H9 (cell line): ENCODE measurements around the gene CDYL. TPM values are rescaled to one million over a fixed set of nuclear protein-coding genes. Genes with fewer than 3 reads are reported as not detected.
"Not testable (repeated sequence)": the region's sequence is repeated elsewhere in the genome, so short reads cannot be mapped to it uniquely, and the experiment has no call there.

Experiments
- DNase-seq: peaks from one replicate; pipeline ENCODE4 v3.0.0-alpha.2; 2017
- H2AFZ ChIP-seq: one replicate; pipeline ENCODE4 v1.6.1; 2013; ENCODE audit warnings: mild to moderate bottlenecking, low read length, control low read depth, moderate library complexity
- H2AK5ac ChIP-seq: 2 replicates; pipeline ENCODE4 v1.6.1; 2013; ENCODE audit warnings: low read length, control low read depth, mixed read lengths; ENCODE audit not compliant: insufficient read length
- H2BK120ac ChIP-seq: one replicate; pipeline ENCODE4 v1.6.1; 2013; ENCODE audit warnings: low read depth, mild to moderate bottlenecking, low read length, control low read depth, inconsistent platforms; ENCODE audit not compliant: poor library complexity, severe bottlenecking
- H2BK12ac ChIP-seq: 2 replicates; pipeline ENCODE4 v1.6.1; 2013; ENCODE audit warnings: low read length, control low read depth, mixed read lengths, low read depth; ENCODE audit not compliant: insufficient read length
- H2BK15ac ChIP-seq: 2 replicates; pipeline ENCODE4 v1.6.1; 2013; ENCODE audit warnings: low read depth, low read length, control low read depth
- H2BK20ac ChIP-seq: one replicate; pipeline ENCODE4 v1.6.1; 2013; ENCODE audit warnings: low read depth, mild to moderate bottlenecking, low read length, control low read depth, inconsistent platforms; ENCODE audit not compliant: poor library complexity, severe bottlenecking
- H2BK5ac ChIP-seq: 2 replicates; pipeline ENCODE4 v1.6.1; 2013; ENCODE audit warnings: low read length, control low read depth, mixed read lengths; ENCODE audit not compliant: insufficient read length
- H3K14ac ChIP-seq: 2 replicates; pipeline ENCODE4 v1.6.1; 2013; ENCODE audit warnings: low read length, control low read depth; ENCODE audit not compliant: insufficient read depth
- H3K18ac ChIP-seq: 2 replicates; pipeline ENCODE4 v1.6.1; 2013; ENCODE audit warnings: low read depth, mild to moderate bottlenecking, mixed read lengths, low read length, control low read depth; ENCODE audit not compliant: insufficient read length
- H3K23ac ChIP-seq: 2 replicates; pipeline ENCODE4 v1.6.1; 2013; ENCODE audit warnings: low read length, control low read depth, mixed read lengths, low read depth; ENCODE audit not compliant: insufficient read length
- H3K23me2 ChIP-seq: 2 replicates; pipeline ENCODE4 v1.6.1; 2013; ENCODE audit warnings: low read depth, mild to moderate bottlenecking, mixed read lengths, low read length, control low read depth; ENCODE audit not compliant: insufficient read length, poor library complexity, severe bottlenecking
- H3K27ac ChIP-seq: 2 replicates; pipeline ENCODE4 v1.5.1; 2013; ENCODE audit warnings: low read length, control low read depth, mixed read lengths, low read depth; ENCODE audit not compliant: insufficient read length
- H3K27me3 ChIP-seq: 2 replicates; pipeline ENCODE4 v1.6.1; 2013; ENCODE audit warnings: low read length, control low read depth, inconsistent platforms; ENCODE audit not compliant: insufficient read depth
- H3K4ac ChIP-seq: 2 replicates; pipeline ENCODE4 v1.6.1; 2013; ENCODE audit warnings: low read depth, mild to moderate bottlenecking, control low read depth, inconsistent platforms, low read length, moderate library complexity
- H3K4me1 ChIP-seq: 2 replicates; pipeline ENCODE4 v1.6.1; 2013; ENCODE audit warnings: low read length, control low read depth, inconsistent platforms; ENCODE audit not compliant: insufficient read depth
- H3K4me2 ChIP-seq: 2 replicates; pipeline ENCODE4 v1.6.1; 2013; ENCODE audit warnings: low read length, control low read depth, mixed read lengths; ENCODE audit not compliant: insufficient read length, insufficient read depth
- H3K56ac ChIP-seq: 2 replicates; pipeline ENCODE4 v1.6.1; 2013; ENCODE audit warnings: low read depth, mild to moderate bottlenecking, mixed read lengths, low read length, control low read depth; ENCODE audit not compliant: insufficient read length
- H3K79me1 ChIP-seq: 2 replicates; pipeline ENCODE4 v1.6.1; 2013; ENCODE audit warnings: low read depth, mild to moderate bottlenecking, moderate library complexity, low read length, control low read depth, inconsistent platforms; ENCODE audit not compliant: insufficient read depth, poor library complexity, severe bottlenecking
- H3K79me2 ChIP-seq: 2 replicates; pipeline ENCODE4 v1.6.1; 2013; ENCODE audit warnings: low read length, control low read depth, inconsistent platforms; ENCODE audit not compliant: insufficient read depth
- H3K9ac ChIP-seq: 2 replicates; pipeline ENCODE4 v1.6.1; 2013; ENCODE audit warnings: low read length, control low read depth, mixed read lengths; ENCODE audit not compliant: insufficient read length; ENCODE audit errors: extremely low read depth
- H3K9me3 ChIP-seq: one replicate; pipeline ENCODE4 v1.6.1; 2013; ENCODE audit warnings: low read depth, low read length, inconsistent platforms; ENCODE audit not compliant: control insufficient read depth
- H3T11ph ChIP-seq: one replicate; pipeline ENCODE4 v1.6.1; 2013; ENCODE audit warnings: mild to moderate bottlenecking, low read length, control low read depth, inconsistent platforms
- H4K20me1 ChIP-seq: one replicate; pipeline ENCODE4 v1.6.1; 2013; ENCODE audit not compliant: control insufficient read depth, insufficient read length, insufficient read depth
- H4K5ac ChIP-seq: 2 replicates; pipeline ENCODE4 v1.6.1; 2013; ENCODE audit warnings: low read depth, mild to moderate bottlenecking, mixed read lengths, low read length, control low read depth; ENCODE audit not compliant: insufficient read length
- H4K8ac ChIP-seq: replicated peaks from 2 replicates; pipeline ENCODE4 v1.6.1; 2013; ENCODE audit warnings: low read length, control low read depth, mixed read lengths, low read depth; ENCODE audit not compliant: insufficient read length
- H4K91ac ChIP-seq: 2 replicates; pipeline ENCODE4 v1.6.1; 2013; ENCODE audit warnings: low read depth, mild to moderate bottlenecking, moderate library complexity, mixed read lengths, low read length, control low read depth; ENCODE audit not compliant: insufficient read length
- H3K27ac Mint-ChIP-seq, 3 experiments: 2 replicates in 2 of 3; 3 replicates in 1 of 3; pipeline ENCODE4 v1.8.0; 2020 to 2021; ENCODE audit warnings: mixed read lengths in 3 of 3, mild to moderate bottlenecking in 1 of 3, moderate library complexity in 1 of 3
- H3K27me3 Mint-ChIP-seq: 2 replicates; pipeline ENCODE4 v1.8.0; 2021; ENCODE audit warnings: low read depth, mild to moderate bottlenecking, moderate library complexity, mixed read lengths
- H3K36me3 Mint-ChIP-seq, 3 experiments: 2 replicates in 2 of 3; 3 replicates in 1 of 3; pipeline ENCODE4 v1.8.0; 2020 to 2021; ENCODE audit warnings: low read depth in 3 of 3, mixed read lengths in 3 of 3; ENCODE audit not compliant: insufficient read depth in 1 of 3
- H3K4me1 Mint-ChIP-seq, 2 experiments: 2 replicates each; pipeline ENCODE4 v1.8.0; 2020; ENCODE audit warnings: mixed read lengths in 2 of 2
- H3K4me3 Mint-ChIP-seq, 2 experiments: 2 replicates in 1 of 2; 3 replicates in 1 of 2; pipeline ENCODE4 v1.8.0; 2020 to 2021; ENCODE audit warnings: mild to moderate bottlenecking in 2 of 2, mixed read lengths in 2 of 2, moderate library complexity in 1 of 2
- H3K9me3 Mint-ChIP-seq, 2 experiments: 2 replicates in 1 of 2; 3 replicates in 1 of 2; pipeline ENCODE4 v1.8.0; 2020; ENCODE audit warnings: mild to moderate bottlenecking in 2 of 2, mixed read lengths in 2 of 2, moderate library complexity in 1 of 2
- CTCF ChIP-seq: fragments of 200-600 bp; sonication (generic); conservative IDR thresholded peaks from 3 replicates; pipeline ENCODE4 v1.8.0; 2021; ENCODE audit warnings: antibody characterized with exemption, mild to moderate bottlenecking
- WGBS: extraction: QIAGEN DNeasy Blood & Tissue Kit; methylation state at CpG from one replicate; pipeline ENCODE4 v1.1.7; 2013; ENCODE audit warnings: missing lambda C conversion rate, low lambda C conversion rate, mixed read lengths; ENCODE audit not compliant: insufficient read length; ENCODE audit errors: extremely low coverage; 5-methylcytosine and 5-hydroxymethylcytosine counted together
- total RNA-seq: library from RNA; stranded (reverse); gene quantifications from 2 replicates; pipeline ENCODE4 v1.2.1, GENCODE V29; 2021

Gene CDYL
- total RNA-seq, 1 experiment from 2014 or later: 95.0 TPM

GRCh38 chr6:4829089-4829488, 52.9 kb downstream of the CDYL start:
- H4K91ac ChIP-seq: no peak overlapping the region
- no peaks in the 10 kb centered on the region for H3K27me3 Mint-ChIP-seq
- DNase-seq: no peak
- H2AK5ac ChIP-seq: no peak overlapping the region
- no peak overlapping the region for H2BK5ac ChIP-seq
- H3K4me2 ChIP-seq: no peak overlapping the region
- no peaks in the 10 kb centered on the region for H3K4me1 ChIP-seq
- no peak overlapping the region for H3T11ph ChIP-seq
- H2BK20ac ChIP-seq: no peak overlapping the region
- H3K14ac ChIP-seq: no peak overlapping the region
- H3K27ac Mint-ChIP-seq: 0 out of 7 replicates have a peak overlapping the region, but pooled peaks of 1 of the 3 experiments have one; percentile 35
- no peak overlapping the region for H3K56ac ChIP-seq
- peaks cover 11% of the 10 kb centered on the region for H3K79me1 ChIP-seq
- no peak overlapping the region for H2BK120ac ChIP-seq
- no peak overlapping the region for H2AFZ ChIP-seq
- TF ChIP-seq CTCF: no peak
- H3K79me2 ChIP-seq: peaks cover 30% of the 10 kb centered on the region
- peaks cover 0 to 3% of the 10 kb centered on the region in 2 experiments; a peak in 2 of 4 replicates for H3K4me1 Mint-ChIP-seq
- H2BK12ac ChIP-seq: no peak overlapping the region
- H3K27me3 ChIP-seq: no peaks in the 10 kb centered on the region
- no peak overlapping the region for H3K18ac ChIP-seq
- no peaks in the 10 kb centered on the region for H4K20me1 ChIP-seq
- H4K5ac ChIP-seq: no peak overlapping the region
- H3K23me2 ChIP-seq: no peaks in the 10 kb centered on the region
- H3K9me3 ChIP-seq: no peaks in the 10 kb centered on the region
- no peak overlapping the region for H3K9ac ChIP-seq
- H2BK15ac ChIP-seq: no peak overlapping the region
- H3K4ac ChIP-seq: no peak overlapping the region
- no peak overlapping the region for H3K27ac ChIP-seq
- no peak overlapping the region for H3K23ac ChIP-seq
- H4K8ac ChIP-seq: no peak overlapping the region
- peaks cover 34 to 46% of the 10 kb centered on the region in 2 experiments for H3K9me3 Mint-ChIP-seq
- H3K36me3 Mint-ChIP-seq: peaks cover 30 to 44% (median 37%) of the 10 kb centered on the region in 3 experiments
- no peak overlapping the region for H3K4me3 Mint-ChIP-seq

DNA sequence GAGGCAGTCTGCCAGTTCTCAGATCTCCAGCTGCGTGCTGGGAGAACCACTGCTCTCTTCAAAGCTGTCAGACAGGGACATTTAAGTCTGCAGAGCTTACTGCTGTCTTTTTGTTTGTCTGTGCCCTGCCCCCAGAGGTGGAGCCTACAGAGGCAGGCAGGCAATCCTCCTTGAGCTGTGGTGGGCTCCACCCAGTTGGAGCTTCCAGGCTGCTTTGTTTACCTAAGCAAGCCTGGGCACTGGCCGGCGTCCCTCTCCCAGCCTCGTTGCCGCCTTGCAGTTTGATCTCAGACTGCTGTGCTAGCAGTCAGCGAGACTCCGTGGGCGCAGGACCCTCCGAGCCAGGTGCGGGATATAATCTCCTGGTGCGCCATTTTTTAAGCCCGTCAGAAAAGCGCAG, 59.3 kb downstream of the CDYL start:
- H3K18ac ChIP-seq, H3K14ac ChIP-seq, H3K27ac ChIP-seq, H3K9me3 ChIP-seq, H3K27ac Mint-ChIP-seq, DNase-seq, H4K20me1 ChIP-seq, H3K27me3 ChIP-seq, H3K27me3 Mint-ChIP-seq, H3K4me1 ChIP-seq, H3T11ph ChIP-seq, H3K4me3 Mint-ChIP-seq, H3K23ac ChIP-seq, H4K8ac ChIP-seq, H4K5ac ChIP-seq, H2BK20ac ChIP-seq, H4K91ac ChIP-seq, H2BK15ac ChIP-seq, H2BK12ac ChIP-seq, H2AFZ ChIP-seq, H3K56ac ChIP-seq, H3K4ac ChIP-seq, H2AK5ac ChIP-seq, H3K4me2 ChIP-seq, H3K9ac ChIP-seq, H3K23me2 ChIP-seq, H2BK120ac ChIP-seq, H3K79me1 ChIP-seq, H2BK5ac ChIP-seq: not testable (repeated sequence)
- Mint-ChIP-seq H3K4me1 (peaks cover 16 to 19% of the 10 kb centered on the region in 2 experiments), H3K36me3 (peaks cover 36 to 47% (median 43%) of the 10 kb centered on the region in 3 experiments), H3K9me3 (peaks cover 26 to 44% of the 10 kb centered on the region in 2 experiments)
- peaks cover 20% of the 10 kb centered on the region; the same call in 1 of the 2 replicates for H3K79me2 ChIP-seq
- no CpG with 5 or more reads among the region's 13 CpGs for WGBS
